ENCODE results near the gene OLA1.
"Not testable (repeated sequence)": the region's sequence is repeated elsewhere in the genome, so short reads cannot be mapped to it uniquely, and the experiment has no call there.

GRCh38 chr2:174270263-174270662 is 21.9 kb upstream of the OLA1 start:
- TF ChIP-seq CTCF (conservative IDR thresholded peaks at IDR 0.05); EZH2 (IDR thresholded peaks at IDR 0.05; ENCODE audit: low read depth): not testable (repeated sequence)

All from PC-9 (cell line).